GM19043 (cell line): ENCODE data around the gene TRIM28.

Experiments
- ATAC-seq: cut with Tn5 transposase; IDR thresholded peaks from one replicate; pipeline ENCODE4 v1.9.1; 2021; ENCODE audit warnings: low read depth; ENCODE audit not compliant: unreplicated experiment

Gene TRIM28

DNA sequence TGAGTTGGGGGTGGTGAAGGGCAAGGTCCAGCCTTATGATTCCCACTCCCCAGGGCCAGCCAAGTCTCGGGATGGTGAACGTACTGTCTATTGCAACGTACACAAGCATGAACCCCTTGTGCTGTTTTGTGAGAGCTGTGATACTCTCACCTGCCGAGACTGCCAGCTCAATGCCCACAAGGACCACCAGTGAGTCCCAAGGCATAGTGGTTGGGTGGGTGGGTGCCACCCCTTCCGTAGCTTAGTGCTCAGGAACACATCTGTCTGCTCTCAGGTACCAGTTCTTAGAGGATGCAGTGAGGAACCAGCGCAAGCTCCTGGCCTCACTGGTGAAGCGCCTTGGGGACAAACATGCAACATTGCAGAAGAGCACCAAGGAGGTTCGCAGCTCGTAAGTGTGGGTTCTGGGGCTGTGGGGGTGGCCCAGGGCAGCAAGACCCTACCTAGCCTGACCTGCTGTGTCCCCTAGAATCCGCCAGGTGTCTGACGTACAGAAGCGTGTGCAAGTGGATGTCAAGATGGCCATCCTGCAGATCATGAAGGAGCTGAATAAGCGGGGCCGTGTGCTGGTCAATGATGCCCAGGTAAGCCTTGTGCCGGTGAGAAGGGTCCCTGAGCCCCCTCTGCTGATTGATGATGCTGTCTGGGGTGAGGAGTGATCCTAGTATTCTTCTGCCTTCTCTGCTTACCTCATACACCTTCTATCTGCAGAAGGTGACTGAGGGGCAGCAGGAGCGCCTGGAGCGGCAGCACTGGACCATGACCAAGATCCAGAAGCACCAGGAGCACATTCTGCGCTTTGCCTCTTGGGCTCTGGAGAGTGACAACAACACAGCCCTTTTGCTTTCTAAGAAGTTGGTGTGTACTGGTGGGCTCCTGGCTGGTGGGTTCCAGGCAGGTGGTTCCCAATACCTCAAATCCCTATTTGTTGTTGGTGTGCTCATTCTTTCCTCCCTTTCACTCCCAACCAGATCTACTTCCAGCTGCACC is 3.8 kb downstream of the TRIM28 start:
- ATAC-seq: no peak

DNA sequence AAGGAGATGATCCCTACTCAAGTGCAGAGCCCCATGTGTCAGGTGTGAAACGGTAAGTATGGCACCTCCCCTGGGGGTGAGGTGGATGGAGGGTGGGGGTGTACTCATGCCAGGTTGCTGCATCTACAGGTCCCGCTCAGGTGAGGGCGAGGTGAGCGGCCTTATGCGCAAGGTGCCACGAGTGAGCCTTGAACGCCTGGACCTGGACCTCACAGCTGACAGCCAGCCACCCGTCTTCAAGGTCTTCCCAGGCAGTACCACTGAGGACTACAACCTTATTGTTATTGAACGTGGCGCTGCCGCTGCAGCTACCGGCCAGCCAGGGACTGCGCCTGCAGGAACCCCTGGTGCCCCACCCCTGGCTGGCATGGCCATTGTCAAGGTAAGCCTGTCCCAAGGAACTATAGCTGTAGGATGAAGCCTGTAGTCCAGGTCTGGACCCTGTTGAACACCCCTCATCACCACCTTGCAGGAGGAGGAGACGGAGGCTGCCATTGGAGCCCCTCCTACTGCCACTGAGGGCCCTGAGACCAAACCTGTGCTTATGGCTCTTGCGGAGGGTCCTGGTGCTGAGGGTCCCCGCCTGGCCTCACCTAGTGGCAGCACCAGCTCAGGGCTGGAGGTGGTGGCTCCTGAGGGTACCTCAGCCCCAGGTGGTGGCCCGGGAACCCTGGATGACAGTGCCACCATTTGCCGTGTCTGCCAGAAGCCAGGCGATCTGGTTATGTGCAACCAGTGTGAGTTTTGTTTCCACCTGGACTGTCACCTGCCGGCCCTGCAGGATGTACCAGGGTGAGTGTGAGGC is 5.2 kb downstream of the TRIM28 start:
- no peak for ATAC-seq

DNA sequence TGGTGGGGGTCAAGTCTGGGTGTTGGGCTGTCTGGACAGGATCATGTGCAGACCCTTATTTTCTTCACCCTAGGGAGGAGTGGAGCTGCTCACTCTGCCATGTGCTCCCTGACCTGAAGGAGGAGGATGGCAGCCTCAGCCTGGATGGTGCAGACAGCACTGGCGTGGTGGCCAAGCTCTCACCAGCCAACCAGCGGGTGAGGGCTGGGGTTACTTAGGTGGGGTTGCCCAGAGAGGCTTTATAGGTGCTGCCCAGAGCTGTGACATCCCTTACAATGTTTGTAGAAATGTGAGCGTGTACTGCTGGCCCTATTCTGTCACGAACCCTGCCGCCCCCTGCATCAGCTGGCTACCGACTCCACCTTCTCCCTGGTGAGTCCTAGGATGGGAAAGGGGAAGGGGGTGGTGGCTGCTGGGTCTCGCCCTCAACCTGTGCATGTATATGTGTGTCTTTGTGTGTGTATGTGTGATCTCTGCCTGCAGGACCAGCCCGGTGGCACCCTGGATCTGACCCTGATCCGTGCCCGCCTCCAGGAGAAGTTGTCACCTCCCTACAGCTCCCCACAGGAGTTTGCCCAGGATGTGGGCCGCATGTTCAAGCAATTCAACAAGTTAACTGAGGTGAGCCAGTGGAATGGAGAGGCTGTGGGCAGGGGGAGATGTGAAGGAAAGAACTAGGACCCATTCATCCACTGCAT is 5.9 kb downstream of the TRIM28 start:
- no peak for ATAC-seq

DNA sequence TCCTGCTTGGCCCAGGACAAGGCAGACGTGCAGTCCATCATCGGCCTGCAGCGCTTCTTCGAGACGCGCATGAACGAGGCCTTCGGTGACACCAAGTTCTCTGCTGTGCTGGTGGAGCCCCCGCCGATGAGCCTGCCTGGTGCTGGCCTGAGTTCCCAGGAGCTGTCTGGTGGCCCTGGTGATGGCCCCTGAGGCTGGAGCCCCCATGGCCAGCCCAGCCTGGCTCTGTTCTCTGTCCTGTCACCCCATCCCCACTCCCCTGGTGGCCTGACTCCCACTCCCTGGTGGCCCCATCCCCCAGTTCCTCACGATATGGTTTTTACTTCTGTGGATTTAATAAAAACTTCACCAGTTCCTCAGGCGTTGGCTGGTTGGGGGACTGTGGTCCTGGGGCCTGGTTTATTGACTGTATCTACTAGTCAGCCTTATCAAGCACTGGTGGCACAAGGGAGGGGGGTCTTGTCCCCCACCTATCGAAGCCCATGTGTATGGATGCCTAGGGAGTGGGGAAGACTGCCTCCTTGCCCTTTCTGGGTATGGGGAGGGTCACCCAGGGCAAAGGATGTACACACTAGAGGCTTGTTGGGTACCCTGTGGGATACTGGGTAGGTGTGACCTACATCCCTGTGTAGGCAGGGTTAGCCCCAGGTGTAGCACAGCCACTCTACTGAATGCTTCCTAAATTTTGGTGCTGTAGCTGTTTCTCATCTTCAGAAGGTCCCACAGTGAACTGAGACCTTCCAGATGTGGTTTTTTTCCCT is 6.7 kb downstream of the TRIM28 start:
- no peak for ATAC-seq

DNA sequence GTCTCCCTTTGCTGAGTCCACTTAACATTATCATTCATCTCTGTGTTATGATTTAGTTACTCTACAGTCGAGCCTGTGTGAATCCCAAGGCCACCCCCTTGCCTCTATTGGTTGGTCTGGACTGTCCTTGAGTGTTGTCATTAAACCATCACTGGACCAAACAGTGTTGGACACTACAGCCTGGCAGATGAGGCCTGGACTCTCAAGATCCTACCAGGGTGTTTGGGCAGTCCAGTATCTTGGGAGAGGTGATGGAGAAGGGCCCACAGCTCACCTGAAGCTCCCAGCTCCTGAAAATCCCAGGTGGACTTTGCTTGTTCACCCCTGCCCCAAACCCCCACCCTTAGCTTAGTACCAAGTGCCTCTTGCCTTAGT is 7.2 kb downstream of the TRIM28 start:
- no peak for ATAC-seq

DNA sequence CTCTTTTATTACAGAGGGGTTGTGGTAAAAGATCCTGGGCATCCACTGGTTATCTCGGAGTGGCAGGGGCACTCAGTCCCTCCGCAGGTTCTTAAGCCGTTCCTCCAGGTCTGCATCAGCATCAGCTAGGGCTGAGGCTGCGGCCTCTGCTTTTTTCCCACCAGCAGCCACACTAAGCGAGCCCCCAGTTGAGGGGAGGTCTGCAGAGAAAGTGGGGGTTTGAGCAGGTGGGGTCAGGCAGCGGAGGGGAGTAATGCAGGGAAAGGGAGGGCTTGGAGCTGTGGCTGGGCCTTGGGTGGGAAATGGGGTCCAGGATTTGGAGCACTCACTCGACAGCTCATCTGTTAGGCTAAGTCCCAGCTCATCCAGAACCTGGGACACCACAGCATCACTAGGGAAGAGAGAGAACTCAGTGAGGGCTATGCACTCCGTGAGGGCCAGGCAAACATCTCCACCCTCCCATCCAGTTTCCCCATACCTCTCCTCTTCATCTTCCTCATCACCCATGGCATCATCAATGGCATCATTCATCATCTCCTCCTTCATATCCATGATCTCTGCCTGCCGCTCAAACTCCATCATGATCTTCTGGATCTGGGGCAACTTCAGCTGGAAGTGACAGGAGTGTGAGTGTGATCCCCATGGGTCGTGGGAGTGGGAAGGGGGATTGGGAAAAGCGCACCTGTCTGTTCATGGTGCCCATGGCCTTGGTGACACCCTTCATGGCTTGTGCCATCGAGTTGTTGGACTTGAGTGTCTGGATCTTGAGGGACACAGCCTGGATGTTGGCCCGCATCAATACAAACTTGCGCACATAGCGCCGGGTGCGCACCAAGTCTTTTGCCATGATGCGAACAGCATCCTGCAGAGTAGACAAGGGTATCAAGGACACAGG is 8.0 kb downstream of the TRIM28 start:
- ATAC-seq: no peak

DNA sequence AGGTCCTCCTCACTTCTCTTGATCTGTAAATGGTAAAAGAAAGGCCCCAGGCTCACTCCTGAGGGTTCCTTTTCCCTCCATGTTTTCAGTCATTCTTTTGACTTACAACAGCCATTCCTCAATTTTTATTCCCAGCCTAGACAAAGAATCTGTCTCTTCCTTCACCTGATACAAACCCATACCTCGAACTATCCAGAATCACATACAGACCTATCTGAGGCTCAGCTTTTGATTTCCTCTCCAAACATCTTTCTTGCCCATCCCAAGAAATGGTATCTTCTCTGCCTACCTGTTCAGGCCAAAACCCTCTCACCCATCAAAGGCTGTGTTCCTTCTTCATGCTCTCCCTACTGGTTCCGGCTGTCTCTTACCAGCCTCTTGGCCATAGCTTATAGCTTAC is 8.8 kb downstream of the TRIM28 start:
- ATAC-seq: no peak

DNA sequence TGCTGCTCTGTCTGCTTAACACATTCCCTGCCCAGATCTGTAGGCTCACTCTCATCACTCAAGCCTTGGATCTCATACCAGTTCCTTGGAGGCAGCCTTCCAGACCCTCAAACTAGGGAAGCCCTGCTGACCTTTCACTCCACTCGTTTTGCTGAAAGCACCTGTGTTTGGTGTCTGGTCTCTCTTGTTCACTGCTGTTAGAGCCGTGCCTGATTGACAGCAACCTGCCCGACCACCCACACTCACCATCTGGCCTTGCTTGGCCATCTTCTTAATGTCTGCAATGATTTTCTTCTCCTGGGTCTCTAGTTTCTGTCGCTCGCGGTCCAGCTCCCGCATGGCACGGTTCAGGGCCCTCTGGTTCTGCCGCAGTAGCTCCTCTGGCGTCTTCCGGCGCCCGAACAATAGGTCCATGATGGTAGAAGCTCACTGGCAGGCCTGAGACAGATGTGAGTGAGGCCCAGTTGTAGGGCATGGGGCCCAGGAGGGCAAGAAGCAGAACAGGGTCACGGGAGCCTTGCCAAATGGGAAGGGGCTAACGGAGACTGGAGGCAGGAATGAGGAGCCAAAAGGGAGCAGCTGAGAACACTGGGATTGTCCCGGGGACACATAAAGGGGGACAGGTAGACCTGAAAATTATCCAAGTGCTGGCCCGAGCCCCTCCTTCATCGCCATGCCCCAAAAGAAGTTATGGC is 10.1 kb downstream of the TRIM28 start:
- no peak for ATAC-seq

DNA sequence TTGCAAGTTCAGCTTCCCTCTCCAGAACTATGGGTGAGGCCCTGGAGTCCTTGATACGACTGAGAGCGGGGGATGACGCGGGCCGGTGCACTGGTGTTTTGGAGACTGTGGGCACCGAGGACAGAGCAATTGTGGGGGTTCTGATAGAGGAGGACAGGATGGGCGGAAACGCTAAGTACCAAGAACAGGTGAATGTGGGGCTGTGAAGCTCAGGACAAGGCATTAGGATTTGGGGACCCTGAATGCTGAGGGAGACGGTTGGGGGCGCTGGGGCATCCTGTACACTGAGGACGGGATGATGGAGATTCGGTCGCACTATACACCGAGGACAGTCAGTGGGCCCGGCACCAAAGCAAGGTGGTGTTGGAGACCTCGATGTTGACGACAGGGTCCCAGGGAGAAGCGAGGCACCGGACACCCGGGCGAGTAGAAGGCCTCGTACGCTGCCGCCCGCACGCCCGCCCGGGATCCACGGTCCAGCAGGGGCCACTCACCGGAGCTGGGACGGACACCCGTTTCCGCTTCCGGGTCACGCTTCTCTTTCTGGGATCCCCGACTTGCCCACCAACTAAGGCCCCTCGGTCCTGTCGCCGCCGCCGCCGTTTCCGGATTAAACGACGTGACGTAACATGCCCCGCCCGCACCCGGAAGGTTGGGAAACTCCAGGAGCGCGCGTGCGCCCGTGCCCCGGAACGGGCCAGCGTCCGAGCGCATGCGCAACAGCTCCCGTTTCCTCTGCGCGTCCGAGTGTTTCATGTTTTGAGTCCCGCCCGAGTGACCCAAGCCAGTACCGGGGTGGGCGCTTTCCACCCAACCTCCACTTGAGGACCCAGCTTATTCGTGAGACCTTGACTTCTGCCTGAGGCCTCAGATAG is 10.9 kb downstream of the TRIM28 start, which contains the start of gene CHMP2A:
Gene CHMP2A, minus strand, starts transcription at position 612 of the 875 bp plus-strand sequence. CDS start 893 bp downstream, outside the sequence.
- ATAC-seq: no peak

DNA sequence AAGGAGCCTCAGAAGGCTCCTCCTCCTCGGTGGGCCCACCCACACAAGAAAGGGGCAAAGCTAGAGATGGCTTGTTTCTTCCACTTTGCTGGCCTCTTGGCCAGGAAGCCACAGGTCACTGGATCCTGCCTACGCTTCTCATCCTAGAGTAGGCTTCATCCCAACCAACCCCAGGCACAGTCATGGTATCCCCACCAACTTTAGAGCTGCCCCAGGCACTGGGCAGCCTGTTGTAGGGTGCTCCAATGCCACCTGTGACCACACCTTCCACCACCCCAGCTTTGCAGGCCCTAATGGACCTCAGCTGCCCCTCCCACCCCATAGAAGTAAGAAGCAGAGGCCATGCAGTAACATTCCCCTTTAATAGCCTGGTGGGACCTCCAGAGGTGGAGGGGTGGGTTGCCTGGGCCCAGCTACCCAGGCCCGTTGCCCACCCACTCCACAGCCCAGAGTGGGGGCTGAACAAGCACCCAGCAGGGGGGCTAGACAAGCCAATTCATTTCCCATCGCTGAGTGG is 11.6 kb downstream of the TRIM28 start:
- no peak for ATAC-seq

DNA sequence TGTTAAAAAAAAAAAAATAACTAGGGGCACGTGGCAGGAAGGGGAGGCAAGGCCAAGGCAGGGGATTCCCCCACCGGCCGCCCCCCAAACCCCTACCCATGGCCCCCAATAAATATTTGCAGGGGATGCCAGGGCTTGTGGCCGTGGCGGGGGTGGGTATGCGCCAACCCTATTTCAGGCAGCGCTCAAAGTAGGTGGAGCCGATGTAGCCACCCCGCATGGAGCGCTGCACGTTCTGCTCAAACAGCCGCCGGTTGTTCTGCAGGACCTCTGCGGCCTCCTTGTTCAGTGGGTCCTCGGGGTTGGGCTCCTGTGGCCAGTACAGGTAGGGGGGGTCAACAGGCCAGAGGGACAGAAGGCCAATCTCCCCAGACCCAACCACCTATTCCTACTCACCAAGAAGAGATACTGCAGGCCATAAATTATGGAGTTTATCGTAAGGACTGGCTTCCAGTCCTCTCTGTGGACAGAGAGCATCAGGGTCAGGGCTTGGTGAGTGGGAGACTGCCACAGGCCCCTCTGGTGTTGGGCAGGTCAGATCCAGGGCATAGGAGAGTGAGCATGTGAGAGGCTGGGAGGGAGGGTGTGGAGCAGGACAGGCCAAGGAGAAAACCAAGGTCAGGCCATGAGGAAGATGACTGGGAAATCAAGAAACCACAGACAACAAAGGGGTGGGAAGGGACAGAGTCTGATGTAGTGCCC is 12.2 kb downstream of the TRIM28 start:
- no peak for ATAC-seq

DNA sequence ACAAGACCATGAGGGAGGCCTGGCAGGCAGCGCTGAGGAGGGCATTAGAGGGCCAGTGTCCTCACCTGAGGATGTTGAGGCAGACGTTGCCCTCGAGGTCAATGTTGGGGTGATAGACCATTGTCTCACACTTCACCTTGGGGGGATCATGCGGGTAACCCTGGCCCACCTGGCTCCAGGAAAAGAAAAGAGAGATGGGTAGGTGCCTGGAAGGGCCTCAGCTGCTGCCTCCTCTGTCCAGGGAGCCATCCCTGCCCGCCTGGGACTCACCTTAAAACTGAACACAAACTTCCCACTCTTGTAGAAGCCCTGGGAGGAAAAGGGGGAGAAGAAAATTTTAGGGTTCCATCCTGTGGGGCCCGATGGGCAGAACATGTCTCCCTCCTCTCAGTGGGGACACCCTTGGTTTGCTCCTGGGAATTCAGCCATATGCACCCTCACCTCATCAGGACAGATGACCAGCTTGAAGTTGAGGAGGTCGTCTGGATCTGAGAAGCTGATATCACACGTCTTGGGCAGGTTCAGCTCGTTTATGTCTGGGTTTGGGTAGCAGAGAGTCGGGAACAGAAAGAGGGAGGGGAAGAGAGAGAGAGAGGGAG is 12.9 kb downstream of the TRIM28 start:
- ATAC-seq: no peak

DNA sequence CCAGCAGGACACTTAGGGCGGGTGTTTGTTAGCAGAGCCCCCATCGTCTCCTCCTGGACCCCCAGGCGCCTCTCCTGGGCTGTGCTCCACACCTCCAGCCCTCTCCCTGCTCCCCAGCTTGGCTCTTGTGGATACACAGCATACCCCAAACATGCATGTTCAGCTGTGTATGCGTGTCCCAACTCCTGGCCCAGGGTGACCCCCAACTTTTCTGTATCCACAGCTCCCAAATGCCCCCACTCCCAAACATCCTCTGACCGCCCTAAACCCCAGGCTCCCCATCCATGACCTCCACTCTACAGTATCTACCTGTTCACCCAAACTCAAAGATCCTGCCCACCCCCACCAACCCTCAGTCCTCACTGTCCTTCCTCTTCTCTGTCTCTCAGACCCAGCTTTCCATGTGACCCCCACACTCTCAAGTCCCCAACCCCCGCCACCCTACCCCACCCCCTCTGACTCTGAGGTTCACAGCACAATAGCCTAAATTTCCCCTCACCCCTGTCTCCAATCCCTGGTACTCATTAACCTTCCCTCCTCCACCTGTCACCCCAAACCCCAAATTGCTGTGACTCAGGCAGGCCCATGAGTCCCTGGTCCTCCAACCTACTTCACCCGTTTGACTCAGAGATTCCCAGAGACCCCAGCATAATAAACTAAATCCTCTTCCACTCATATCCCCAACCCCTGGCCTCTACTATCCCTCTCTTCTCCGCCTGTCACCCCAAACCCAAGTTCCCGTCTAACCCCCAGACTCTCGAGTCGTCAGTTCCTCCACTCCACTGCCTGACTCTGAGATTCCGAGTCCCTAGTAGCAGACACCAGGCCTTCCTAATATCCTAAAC is 13.6 kb downstream of the TRIM28 start:
- no peak for ATAC-seq

DNA sequence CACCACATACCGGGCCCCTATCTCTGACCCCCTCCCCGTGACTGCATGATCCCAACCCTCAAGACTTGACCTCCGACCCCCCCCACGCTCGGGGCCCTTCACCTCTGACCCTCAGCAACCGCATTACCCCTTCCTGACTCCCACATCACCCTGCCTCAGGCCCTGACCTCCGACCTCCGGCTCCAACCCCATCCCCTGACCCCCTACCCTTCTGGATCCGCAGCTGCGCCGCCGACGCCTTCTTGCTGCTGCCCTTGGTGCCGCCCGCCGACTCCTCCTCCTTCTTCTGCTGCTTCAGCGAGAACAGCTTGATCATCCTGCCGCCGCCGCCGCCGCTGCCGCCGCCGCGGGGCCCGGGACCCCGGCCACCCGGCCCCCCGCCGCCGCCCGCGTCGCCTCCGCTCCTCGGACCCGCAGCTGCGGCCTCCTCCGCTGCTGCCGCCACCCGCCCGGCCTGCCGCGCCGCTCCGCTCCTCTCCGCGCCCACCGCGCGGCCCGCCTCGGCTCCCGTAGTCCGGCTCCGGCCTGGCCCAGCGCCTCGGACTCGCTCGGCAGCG is 14.3 kb downstream of the TRIM28 start, which contains the start of gene UBE2M:
Gene UBE2M, minus strand, starts transcription at position 546 of the 557 bp plus-strand sequence. Its CDS starts 230 bp downstream, at position 316.
- no peak for ATAC-seq
